ENCODE measurements around the gene INHA.

INHA gene

GRCh38 chr2:219581346-219581745 lies 9.2 kb downstream of the INHA start:
- Histone ChIP-seq H3K27ac (ENCODE audit: poor library complexity, severe bottlenecking) (no peak overlapping the region), H3K4me1 (ENCODE audit: insufficient read depth, poor library complexity, severe bottlenecking) (no peaks in the 10 kb centered on the region), H3K9me3 (ENCODE audit: severe bottlenecking) (no peaks in the 10 kb centered on the region), H3K4me3 (ENCODE audit: severe bottlenecking) (no peak overlapping the region), H3K27me3 (ENCODE audit: insufficient read depth, poor library complexity, severe bottlenecking) (no peaks in the 10 kb centered on the region), H3K36me3 (ENCODE audit: low read depth) (no peaks in the 10 kb centered on the region)
- DNase-seq (ENCODE audit: low spot score) (no peak), ATAC-seq (ENCODE audit: low read depth) (no peak)
- no peak for TF ChIP-seq CTCF (IDR thresholded peaks at IDR 0.05; ENCODE audit: poor library complexity, severe bottlenecking)

- Histone ChIP-seq H3K27me3 (ENCODE audit: insufficient read depth, poor library complexity, severe bottlenecking) (no peaks in the 10 kb centered on the region), H3K4me1 (ENCODE audit: insufficient read depth, poor library complexity, severe bottlenecking) (no peaks in the 10 kb centered on the region), H3K36me3 (ENCODE audit: low read depth) (no peaks in the 10 kb centered on the region), H3K4me3 (ENCODE audit: severe bottlenecking) (no peak overlapping the region), H3K9me3 (ENCODE audit: severe bottlenecking) (no peaks in the 10 kb centered on the region), H3K27ac (ENCODE audit: poor library complexity, severe bottlenecking) (no peak overlapping the region)
- ATAC-seq (ENCODE audit: low read depth) (no peak), DNase-seq (ENCODE audit: low spot score) (no peak)
- no peak for TF ChIP-seq CTCF (IDR thresholded peaks at IDR 0.05; ENCODE audit: poor library complexity, severe bottlenecking)
Observed at GRCh38 chr2:219591091-219591490, 19.0 kb downstream of the INHA start.

- no peaks in the 10 kb centered on the region for H3K27me3 ChIP-seq (ENCODE audit: insufficient read depth, poor library complexity, severe bottlenecking)
- H3K36me3 ChIP-seq (ENCODE audit: low read depth): no peaks in the 10 kb centered on the region
- H3K27ac ChIP-seq (ENCODE audit: poor library complexity, severe bottlenecking): no peak overlapping the region
- H3K4me1 ChIP-seq (ENCODE audit: insufficient read depth, poor library complexity, severe bottlenecking): no peaks in the 10 kb centered on the region
- H3K4me3 ChIP-seq (ENCODE audit: severe bottlenecking): no peak overlapping the region
- no peak for DNase-seq (ENCODE audit: low spot score)
- TF ChIP-seq CTCF (IDR thresholded peaks at IDR 0.05; ENCODE audit: poor library complexity, severe bottlenecking): no peak
- no peak for ATAC-seq (ENCODE audit: low read depth)
- H3K9me3 ChIP-seq (ENCODE audit: severe bottlenecking): no peaks in the 10 kb centered on the region
Observed at GRCh38 chr2:219592736-219593135, 20.6 kb downstream of the INHA start.

- no peak overlapping the region for H3K4me3 ChIP-seq (ENCODE audit: severe bottlenecking)
- ATAC-seq (ENCODE audit: low read depth) (no peak), DNase-seq (ENCODE audit: low spot score) (no peak)
- TF ChIP-seq CTCF (IDR thresholded peaks at IDR 0.05; ENCODE audit: poor library complexity, severe bottlenecking): no peak
- no peaks in the 10 kb centered on the region for H3K27me3 ChIP-seq (ENCODE audit: insufficient read depth, poor library complexity, severe bottlenecking)
- H3K27ac ChIP-seq (ENCODE audit: poor library complexity, severe bottlenecking): no peak overlapping the region
- H3K36me3 ChIP-seq (ENCODE audit: low read depth): no peaks in the 10 kb centered on the region
- H3K4me1 ChIP-seq (ENCODE audit: insufficient read depth, poor library complexity, severe bottlenecking): no peaks in the 10 kb centered on the region
- no peaks in the 10 kb centered on the region for H3K9me3 ChIP-seq (ENCODE audit: severe bottlenecking)
Observed at GRCh38 chr2:219593154-219593553, 21.0 kb downstream of the INHA start.

GRCh38 chr2:219595256-219595655 lies 23.1 kb downstream of the INHA start:
- no peak for ATAC-seq (ENCODE audit: low read depth)

More at GRCh38 chr2:219595256-219595655, 23.1 kb downstream of the INHA start:
- Histone ChIP-seq H3K36me3 (ENCODE audit: low read depth) (no peaks in the 10 kb centered on the region), H3K27ac (ENCODE audit: poor library complexity, severe bottlenecking) (no peak overlapping the region), H3K27me3 (ENCODE audit: insufficient read depth, poor library complexity, severe bottlenecking) (no peaks in the 10 kb centered on the region), H3K9me3 (ENCODE audit: severe bottlenecking) (no peaks in the 10 kb centered on the region), H3K4me1 (ENCODE audit: insufficient read depth, poor library complexity, severe bottlenecking) (no peaks in the 10 kb centered on the region), H3K4me3 (ENCODE audit: severe bottlenecking) (no peak overlapping the region)
- no peak for DNase-seq (ENCODE audit: low spot score)
- TF ChIP-seq CTCF (IDR thresholded peaks at IDR 0.05; ENCODE audit: poor library complexity, severe bottlenecking): no peak

Data from RWPE2 (cell line).